ENCODE results near the gene COPS7B.

COPS7B gene

DNA sequence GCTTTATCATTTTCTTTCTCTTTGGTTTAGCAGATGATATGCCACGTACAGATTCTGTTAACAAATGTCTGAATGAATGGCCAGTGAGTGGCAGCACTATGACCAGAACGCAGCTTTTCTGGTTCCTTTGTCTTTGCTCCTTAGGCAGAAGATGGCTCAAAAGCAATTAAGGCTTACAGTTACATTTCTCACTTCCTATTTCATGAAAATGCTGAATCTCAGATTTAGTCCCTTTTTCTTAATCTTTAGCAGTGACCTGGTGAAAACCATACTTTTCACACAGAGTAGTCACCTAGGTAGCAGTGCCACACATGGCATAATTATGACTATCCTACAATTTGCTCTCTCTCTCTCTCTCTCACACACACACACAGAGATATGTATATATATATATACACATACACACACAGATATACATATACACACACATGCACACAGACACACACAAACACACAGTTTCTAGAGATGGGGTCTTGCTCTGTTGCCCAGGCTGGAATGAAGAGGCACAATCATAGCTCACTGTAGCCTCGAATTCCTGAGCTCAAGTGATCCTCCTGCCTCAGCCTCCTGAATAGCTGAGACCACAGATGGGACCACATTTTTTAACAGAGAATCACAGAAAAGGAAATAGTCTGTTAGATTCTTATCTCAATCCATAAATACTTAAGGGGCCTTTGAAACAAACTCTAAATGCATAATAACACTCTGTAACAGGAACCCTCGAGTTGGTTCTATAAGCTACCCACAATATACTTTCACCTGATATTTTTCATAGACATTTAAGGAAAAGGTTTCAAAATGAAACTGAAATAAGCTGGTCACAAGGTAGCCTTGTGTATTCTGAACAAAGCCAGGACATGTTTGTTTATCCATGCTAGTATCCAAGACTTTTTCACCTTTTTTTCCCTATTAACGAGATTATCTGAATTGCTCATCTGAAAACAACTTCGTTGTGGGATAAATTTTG is 16.8 kb upstream of the COPS7B start:
- TF ChIP-seq, protein P1, sequence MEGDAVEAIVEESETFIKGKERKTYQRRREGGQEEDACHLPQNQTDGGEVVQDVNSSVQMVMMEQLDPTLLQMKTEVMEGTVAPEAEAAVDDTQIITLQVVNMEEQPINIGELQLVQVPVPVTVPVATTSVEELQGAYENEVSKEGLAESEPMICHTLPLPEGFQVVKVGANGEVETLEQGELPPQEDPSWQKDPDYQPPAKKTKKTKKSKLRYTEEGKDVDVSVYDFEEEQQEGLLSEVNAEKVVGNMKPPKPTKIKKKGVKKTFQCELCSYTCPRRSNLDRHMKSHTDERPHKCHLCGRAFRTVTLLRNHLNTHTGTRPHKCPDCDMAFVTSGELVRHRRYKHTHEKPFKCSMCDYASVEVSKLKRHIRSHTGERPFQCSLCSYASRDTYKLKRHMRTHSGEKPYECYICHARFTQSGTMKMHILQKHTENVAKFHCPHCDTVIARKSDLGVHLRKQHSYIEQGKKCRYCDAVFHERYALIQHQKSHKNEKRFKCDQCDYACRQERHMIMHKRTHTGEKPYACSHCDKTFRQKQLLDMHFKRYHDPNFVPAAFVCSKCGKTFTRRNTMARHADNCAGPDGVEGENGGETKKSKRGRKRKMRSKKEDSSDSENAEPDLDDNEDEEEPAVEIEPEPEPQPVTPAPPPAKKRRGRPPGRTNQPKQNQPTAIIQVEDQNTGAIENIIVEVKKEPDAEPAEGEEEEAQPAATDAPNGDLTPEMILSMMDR (IDR thresholded peaks at IDR 0.05) = no peak
- Mint-ChIP-seq H3K9me3 (no peaks in the 10 kb centered on the region), H3K27me3 (ENCODE audit: low read depth, poor library complexity) (peaks cover 4% of the 10 kb centered on the region), H3K4me1 (peaks cover 26% of the 10 kb centered on the region), H3K4me3 (no peak overlapping the region), H3K36me3 (ENCODE audit: low read depth) (no peaks in the 10 kb centered on the region), H3K27ac (no peak overlapping the region)
- no peak for DNase-seq

DNA sequence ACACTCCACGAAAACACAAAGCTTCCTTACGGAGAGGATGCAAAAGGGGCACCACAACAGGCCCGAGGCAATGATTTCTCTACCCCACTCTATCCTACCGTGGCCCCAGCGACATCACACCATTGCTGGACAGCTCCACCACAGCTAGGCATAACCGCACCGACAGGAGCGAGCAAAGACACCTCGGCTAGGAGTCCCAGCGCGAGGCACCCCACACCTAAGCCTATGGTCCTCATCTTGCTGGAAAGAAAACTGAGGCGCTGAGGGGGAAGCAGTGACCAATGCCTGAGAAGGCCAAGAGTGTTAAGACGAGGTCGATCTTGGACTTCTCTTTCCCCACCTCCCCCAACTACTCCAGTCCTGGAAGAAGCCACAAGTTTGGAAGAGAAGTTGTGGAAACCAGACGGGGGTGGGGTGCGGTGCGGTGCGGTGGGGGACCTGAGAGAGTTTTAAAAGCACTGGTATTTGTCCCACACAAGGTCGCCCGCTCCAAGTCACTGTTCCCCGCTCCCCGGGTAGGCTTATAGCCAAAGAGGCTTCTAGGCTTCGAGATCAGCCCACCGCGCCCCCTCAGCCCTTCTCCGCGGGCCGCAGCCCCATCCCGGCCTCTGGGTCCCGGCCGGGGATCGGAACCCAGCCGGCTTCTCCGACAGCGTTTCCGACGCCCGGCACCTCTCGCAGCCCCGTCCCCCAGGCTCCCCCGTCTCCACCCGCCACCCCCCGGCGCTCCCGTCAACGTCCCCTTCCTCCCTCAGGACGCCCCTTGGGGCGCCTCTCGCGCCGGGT is 5.9 kb upstream of the COPS7B start:
- no peak overlapping the region for H3K27ac Mint-ChIP-seq
- H3K36me3 Mint-ChIP-seq (ENCODE audit: low read depth) = no peaks in the 10 kb centered on the region
- H3K9me3 Mint-ChIP-seq = no peaks in the 10 kb centered on the region
- TF ChIP-seq, protein P1 (IDR thresholded peaks at IDR 0.05) = no peak
- H3K27me3 Mint-ChIP-seq (ENCODE audit: low read depth, poor library complexity) = peaks cover 3% of the 10 kb centered on the region
- peak; percentile 55 for DNase-seq
- peak overlapping the region; percentile 96 for H3K4me3 Mint-ChIP-seq
- peaks cover 44% of the 10 kb centered on the region for H3K4me1 Mint-ChIP-seq

DNA sequence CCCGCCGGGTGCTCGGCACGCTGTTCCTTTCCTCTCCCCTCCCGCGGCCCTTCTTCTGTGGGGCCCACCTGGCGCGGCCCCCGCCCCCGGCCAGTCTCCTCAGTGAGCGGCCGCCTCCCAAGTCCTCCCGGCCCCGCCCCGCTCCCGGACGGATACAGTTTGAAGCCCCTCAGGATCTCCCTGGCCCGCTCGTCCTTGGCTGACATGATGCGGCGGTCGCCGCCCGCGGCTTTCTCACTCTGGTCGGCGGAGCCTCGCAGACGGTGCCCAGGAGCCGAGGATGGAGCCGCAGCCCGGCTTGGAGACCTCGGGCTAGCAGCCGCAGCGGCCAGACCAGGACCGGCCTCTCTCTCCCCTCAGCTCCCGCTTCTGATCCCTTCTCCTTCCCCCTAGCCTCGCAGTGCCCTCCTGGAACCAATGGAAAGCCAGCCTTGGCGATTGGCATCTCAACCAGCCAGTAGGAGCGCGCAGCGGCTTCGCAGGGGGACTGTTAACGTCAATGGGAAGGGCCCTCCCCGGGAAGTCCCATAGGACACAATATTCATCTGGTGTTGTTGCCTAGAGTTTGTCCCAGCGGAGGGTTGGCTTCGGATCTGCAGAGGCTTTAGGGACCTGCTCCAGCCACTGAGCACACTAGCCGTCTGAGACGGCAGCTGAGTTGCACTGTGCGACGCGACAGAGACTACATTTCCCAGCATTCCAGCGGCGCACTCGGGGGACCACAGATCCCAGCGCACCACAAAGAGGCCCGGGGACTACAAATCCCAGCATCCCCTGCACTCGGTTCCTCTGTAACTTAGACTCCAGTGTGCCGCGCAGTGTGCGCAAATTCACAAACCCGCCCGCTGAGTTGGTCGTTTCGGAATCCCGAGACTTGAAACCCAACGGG is 5.1 kb upstream of the COPS7B start, which contains the start of gene PDE6D:
Gene PDE6D, minus strand, starts transcription at position 374 of the 889 bp plus-strand sequence. Its CDS starts 168 bp downstream, at position 206.
- Mint-ChIP-seq H3K27ac (peak within 1 kb of the TSS; percentile 66), H3K9me3 (no peaks in the 10 kb centered on the region), H3K27me3 (ENCODE audit: low read depth, poor library complexity) (peaks cover 3% of the 10 kb centered on the region), H3K4me3 (peak within 1 kb of the TSS; percentile 96), H3K36me3 (ENCODE audit: low read depth) (no peaks in the 10 kb centered on the region), H3K4me1 (peaks cover 51% of the 10 kb centered on the region)
- DNase-seq = peak; percentile 99
- TF ChIP-seq, protein P1 (IDR thresholded peaks at IDR 0.05) = no peak

DNA sequence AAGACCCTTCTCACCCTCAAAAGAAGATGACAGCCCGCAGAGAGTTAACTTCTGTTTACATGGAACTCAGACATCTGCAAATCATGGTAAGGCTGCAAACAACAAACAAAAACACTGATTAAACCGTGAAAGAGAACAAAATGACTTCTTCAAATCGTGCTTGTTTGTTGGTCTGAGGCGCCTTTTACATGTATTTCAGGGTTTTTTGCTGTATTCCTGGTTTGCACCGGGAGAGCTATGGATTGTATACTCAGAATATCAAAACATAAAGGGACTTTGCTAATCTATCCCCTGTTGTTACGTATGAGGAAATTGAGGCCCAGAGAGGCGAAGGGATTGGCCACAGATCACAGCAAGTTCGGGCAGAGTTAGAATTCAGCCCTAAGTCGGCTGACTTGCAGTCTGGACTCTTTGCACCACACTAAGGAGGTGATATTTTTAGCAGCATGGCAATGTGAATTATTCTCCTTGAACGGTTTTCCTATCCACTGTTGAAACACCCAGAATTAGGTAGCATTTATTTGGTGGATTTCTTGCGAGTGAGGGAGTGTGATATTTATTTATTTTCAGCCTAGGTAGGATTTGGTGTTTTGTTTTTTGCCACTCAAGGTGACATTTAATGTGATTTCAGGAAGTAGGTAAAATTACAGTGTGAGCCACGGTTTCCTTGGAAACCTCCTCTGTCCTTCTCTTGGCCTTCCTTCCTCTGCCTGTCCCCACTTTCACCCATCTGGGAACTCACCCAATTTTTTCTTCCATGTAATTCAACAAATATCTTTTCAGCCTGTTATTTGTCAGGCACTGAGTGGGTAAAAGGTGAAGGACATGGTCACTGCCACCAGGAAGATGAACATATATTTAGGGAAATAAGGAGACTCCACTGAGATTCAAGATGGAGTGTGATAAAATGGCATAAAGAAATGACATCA is 4.2 kb upstream of the COPS7B start:
- DNase-seq = no peak
- Mint-ChIP-seq H3K4me1 (peaks cover 55% of the 10 kb centered on the region), H3K36me3 (ENCODE audit: low read depth) (no peaks in the 10 kb centered on the region), H3K9me3 (no peaks in the 10 kb centered on the region), H3K27ac (peak overlapping the region; percentile 44), H3K27me3 (ENCODE audit: low read depth, poor library complexity) (peaks cover 3% of the 10 kb centered on the region), H3K4me3 (peak overlapping the region; percentile 96)
- TF ChIP-seq, protein P1 (IDR thresholded peaks at IDR 0.05) = no peak
